Prostate gland (tissue), 2 donors: ENCODE measurements around the gene SLC25A48.

ENCODE experiments used
- CTCF ChIP-seq, 4 experiments: fragments of 200-600 bp in 2 of 4; fragments of 450-650 bp in 2 of 4; sonication (generic) in 2 of 4; IDR thresholded peaks; 1 replicate in 3 of 4; 2 replicates in 1 of 4; pipeline ENCODE4 v1.5.1; 2016 to 2019; ENCODE audit warnings: antibody characterized with exemption in 4 of 4, mild to moderate bottlenecking in 2 of 4, moderate library complexity in 2 of 4
- POLR2A ChIP-seq: fragments of 450-650 bp; IDR thresholded peaks from one replicate; pipeline ENCODE4 v1.6.1; 2016; ENCODE audit warnings: antibody characterized with exemption, mild to moderate bottlenecking
- POLR2AphosphoS5 ChIP-seq: sonication (generic); formaldehyde crosslinking; IDR thresholded peaks from one replicate; pipeline ENCODE4 v1.6.1; 2017; ENCODE audit warnings: antibody characterized with exemption

GRCh38 chr5:135890867-135891266 lies 56.4 kb downstream of the SLC25A48 start:
- no peak for TF ChIP-seq POLR2AphosphoS5
- no peak for TF ChIP-seq CTCF (IDR thresholded peaks at IDR 0.05)
- TF ChIP-seq POLR2A, result no peak
